NOMO-1 (cell line): ENCODE results near the gene SEC22A.

Experiments used
- DNase-seq, 2 experiments: peaks; one replicate each; lab custom pipeline; 2025; ENCODE audit not compliant: unreplicated experiment in 2 of 2; lab: John Stamatoyannopoulos, UW

SEC22A gene

DNA sequence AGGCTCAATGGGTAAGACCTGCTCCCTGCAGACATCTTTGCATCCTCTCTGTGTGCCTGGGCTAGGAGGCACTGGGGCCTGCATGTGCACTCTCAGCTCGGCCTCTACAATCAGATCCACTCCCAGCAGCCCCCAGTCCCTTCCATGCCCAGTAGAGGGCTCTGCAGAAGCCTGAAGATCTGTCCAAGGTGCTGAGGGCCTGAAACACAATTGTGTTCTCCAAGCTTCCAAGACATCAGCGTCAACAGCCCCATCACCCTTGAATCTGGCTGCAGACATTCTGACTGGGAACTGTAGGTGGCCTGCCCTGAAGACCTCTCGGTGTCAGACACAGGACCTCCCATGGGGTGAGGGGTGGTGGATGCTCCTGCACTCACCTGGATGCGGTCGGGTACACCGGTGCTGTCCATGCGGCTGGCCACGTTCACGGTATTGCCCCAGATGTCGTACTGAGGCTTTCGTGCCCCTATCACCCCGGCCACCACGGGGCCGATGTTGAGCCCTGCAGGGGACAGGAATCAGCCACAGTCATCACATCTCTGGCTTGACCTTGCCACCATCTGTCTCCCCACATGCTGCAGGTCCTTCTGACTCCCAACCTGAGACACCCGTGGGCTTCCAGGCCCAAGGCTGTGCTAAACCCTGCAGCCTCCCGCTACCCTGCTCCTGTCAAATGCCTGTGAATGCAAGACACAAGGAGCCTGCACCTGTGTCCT is 84.7 kb downstream of the SEC22A start:
- peak; percentile 13 to 50 for DNase-seq

DNA sequence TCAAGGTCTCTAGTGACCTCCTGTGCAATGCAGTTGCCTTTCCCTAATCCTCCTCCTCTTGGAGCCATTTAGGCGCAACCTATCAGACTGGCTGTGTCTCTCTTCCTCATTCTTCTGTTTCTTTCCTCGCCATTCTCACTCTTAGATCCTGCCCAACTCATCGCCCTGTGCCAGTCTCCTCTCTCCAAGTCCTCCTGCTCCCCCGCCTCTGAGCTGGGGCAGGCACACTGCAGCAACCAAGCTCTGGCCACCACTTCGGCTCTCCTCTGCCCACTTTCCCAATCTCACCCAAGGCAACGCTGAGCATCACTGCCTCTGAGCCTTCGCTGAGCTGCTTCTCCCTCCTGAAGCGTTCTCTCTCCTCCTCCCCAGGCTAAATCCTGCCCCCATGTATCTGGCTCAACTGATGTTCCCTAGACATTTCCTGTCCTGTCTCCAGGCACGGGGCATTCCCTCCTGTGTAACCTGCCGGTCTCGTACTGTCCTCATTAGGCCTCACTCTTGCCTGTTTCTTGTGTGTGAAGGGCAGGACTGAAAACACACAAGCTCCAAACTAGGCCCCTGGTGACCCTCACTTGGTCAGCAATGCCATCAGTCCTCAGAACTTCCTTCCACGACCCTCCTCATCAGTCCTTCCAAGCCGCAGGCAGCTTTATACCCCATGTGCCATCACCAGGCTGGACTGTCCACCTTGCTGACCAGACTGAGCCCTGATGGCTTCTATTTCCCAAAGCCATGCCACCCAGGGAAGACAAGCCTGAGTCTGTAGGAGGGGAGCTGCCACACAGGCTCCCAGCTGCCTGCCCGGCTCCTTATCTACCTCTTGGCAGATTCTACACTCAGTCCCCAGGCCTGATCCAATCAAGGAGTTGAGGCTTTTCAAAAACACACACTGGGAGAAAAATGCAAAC is 85.6 kb downstream of the SEC22A start:
- DNase-seq: no peak

DNA sequence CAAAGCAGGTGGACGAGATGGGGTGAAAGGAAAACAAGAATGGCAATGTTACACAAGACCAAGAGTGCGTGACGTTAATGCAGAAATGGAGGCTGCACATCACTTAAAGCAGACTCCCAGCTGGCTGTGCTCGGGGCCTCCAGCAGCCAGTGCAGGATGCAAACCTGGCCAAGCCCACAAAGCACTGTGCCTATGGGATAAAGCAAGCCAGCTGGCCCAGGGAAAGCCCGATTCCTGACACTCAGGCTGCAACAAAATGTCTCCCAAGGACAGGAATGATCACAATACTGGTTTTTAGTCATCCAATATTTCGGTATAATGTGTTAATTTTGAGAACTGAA is 86.2 kb downstream of the SEC22A start:
- no peak for DNase-seq

DNA sequence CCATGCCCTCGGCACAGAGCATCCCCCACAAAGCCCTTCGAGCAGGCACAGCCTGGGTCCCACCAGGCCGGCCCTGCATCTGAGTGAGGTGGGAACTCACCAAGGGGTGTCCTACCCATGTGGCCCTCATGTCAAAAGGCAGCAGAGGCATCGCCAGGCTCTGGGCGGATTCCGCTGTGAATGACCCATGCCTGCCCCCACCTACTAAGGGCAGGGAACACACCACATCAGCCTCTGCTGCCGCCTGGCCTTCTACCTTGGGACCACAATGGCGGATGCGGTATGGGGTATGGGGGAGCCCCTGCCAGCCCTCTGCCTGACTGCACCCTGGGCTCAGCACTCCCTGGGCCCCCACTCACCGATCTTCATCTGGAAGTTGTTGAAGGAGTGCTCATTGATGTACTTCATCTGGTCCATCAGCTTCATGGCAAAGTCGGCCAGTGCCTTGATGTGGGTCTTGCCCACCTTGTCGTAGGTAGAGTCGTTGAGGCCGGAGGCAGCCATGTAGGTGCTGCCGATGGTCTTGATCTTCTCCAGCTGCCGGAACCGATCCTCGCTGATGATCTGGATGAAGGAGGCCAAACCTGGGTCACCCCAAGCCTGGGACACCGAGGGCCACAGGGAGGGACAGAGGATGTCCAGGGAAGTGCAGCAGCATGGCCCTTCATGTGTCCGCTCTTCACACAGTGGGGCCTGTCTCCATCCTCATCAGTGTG is 87.8 kb downstream of the SEC22A start:
- no peak for DNase-seq

DNA sequence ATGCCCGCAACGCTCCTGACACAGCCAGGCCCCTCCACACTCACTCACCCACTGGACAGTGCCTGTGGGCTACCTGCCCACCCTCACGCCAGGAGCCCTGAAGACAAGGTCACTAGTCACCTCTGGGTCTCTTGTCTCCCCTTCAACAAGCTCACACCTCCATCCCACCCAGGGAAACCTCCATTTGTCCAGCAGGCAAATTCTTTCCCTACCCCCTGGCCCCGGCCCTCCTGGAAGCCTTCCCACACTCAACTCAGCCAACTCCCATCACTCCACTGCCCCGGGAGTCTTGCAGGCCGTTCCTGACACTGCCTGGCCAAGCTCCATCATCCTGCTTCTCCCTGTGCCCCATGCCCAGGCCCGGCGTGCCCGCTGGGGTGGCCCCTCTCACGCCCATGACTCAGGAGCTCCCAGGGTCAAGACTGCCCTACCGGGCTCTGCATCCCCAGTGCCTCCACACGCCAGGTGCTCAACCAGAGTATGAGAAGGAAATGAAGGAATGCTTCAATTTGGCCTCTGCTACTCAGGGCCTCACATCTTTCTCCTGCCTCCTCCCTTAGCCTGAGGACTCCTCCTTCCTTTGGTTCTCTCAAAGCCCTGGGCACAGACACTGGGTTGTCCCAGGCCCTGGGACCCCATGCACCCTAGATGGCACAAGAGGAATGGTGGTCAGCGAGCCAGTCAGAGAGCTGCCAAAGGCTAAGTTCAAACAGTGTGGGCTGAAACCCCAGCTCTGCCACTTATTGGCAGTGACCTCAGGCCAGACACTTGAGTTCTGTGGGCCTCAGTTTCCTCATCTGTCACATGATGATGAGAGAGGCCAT is 88.6 kb downstream of the SEC22A start:
- DNase-seq: no peak

DNA sequence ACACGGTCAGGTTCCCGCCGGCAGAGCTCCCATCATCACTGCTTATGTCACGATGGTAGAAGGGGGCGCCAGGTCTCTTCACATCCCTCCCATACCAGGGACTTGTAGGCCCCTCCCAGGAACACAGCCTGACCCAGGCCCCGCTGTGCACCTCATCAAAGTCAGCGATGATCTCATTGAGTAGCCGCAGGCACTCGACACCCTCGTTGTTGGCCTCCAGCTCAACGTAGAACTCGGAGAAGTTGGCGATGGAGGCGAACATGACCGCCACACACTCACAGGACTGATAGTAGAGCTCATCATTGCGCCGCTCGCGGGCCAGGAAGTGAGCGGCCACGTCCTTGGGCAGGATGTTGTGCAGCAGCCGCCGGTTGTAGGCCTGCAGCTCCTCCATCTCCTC is 89.2 kb downstream of the SEC22A start:
- DNase-seq: no peak

DNA sequence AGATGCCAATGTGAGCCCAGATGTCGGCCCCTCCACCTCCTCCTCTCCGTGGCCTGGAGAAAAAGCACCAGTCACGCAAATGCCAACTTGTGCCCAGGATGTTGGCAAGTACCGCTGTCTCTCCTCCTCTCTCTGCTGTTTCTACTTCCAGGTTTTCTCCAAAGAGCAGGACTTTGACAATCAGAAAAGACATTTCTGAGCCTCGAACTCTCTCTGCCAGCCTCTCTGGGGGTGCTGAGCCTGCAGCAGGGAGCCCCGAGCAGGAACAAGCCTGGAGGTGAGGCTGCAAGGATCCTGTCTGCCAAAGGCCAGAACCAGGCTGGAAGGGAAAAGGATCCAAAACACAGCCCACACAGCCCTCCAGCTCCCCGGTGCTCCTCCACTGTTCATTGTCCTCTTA is 89.7 kb downstream of the SEC22A start:
- no peak for DNase-seq

DNA sequence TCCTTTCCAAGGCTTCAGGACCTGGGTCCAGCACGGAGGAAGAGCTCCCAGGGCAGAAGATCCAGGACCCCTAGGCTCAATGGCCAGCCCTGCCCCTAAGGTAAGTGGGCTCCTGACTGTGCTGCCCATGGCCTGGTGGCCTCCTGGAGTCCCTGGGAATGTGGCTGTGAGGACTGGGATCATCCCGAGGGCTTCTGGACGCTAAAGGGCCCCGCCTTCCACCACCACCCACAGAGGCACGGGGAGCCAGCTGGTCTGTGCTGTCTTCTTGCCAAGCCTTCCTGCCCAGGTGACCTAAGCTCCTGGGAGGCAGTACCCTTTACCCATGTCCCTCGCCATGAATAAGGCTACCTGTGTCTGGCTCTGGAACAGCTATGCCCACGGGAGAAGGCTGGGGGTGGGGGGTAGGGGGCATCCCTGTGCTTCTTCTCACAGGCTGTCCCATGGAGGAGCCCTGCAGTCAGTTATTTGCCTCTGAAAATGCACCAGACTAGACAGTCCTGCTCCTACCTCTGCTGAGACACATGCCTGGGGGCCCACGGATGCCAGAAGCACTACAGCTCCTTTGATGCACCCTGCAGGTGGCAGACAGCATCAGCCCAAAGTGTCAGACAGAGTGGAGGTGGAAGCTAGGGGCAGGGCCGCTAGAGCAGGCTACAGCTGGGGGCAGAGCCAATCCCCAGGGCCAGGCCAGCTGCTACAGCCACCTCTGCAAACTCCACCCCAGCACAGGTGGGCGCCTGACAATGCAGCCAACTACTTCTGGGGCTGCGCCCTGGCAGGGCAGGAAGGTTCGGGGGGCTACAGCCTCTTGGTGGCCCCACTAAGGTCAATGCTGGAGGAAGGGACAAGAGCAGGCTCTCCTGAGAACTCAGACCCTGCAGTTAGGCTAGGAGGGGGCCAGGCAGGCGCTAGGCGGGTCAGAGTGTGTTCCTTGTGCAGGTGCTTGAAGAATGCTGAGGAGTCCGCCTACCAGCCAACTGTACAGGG is 90.9 kb downstream of the SEC22A start:
- DNase-seq: no peak

DNA sequence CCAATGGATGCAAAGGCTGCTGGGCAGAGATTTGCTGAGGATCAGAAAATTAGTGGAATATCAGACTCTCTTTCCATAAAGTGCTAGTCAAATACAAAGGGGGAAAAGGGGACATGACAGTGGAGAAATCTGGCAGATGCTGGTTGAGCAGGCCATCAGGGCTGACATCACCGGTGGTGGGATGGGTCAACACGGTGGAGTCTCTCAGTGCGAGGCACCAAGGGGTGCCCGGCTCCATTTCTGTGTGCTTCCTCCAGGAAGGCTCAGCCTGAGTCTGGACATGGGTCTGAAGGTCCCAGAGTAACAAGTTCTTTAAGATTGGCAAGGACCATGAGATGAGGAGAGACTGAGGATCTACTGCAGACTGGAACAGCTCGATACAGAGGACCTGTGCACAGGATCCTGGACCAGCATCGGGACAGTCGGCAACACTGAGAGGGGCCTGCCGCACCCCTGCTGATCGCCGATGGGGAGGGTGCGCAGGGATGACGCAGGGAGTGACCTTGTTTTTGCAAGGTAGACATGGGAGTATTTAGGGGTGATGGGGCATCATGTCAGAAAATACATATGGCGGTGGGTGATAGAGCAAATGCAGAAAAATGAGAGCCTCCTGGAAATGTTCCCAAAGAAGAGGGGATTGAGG is 92.7 kb downstream of the SEC22A start:
- DNase-seq: no peak

DNA sequence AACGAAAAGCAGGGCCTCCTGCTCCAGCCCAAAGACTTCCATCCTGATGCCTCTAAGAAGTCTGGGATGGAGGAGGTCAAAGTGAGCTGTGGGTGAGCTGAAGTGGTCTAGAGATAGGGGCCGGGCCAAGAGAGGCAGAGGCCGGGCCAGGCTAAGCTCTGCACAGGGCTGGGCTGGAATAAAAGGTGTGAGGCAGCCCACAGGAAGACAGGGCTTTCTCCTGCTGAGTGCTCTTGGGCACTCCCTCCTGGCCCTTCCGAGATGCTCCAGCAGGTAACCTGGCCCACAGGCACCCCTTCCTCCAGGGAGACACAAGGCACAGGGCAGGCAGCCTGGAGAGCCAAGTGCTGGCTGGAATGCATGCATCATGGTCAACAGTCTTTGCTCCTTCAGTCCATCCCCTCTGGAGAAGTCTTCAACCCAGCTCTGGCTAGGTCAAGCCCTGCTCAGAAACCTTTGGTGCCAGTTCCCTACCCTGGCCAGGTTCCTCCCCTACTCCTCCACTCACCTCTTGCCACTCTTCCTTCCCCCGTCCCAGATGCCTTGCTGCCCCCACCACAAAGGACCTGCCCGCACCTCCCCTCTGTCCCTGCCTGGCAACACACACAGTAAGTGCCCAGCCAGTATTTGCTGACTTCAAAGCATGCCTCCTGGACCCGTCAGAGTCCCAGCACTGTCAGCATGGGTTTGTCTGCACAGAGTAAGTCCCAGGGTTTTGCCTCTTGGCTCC is 93.6 kb downstream of the SEC22A start:
- DNase-seq: no peak

DNA sequence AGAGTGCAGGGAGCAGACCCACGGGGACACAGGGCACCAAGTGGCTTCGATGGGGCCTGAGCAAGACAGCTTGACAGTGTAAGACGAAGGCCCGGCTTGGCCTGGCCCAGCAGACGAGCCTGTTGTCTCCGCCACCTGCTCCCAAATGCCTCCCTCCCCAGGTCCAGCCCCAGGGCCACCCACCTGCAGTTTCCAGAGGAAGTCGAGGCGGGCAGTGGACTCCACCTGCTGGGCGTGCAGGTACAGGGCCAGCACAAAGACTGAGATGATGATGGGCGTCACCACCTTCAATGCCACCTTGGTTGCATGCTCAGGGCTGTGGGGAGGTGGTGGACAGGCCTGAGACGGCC is 94.1 kb downstream of the SEC22A start:
- no peak for DNase-seq

DNA sequence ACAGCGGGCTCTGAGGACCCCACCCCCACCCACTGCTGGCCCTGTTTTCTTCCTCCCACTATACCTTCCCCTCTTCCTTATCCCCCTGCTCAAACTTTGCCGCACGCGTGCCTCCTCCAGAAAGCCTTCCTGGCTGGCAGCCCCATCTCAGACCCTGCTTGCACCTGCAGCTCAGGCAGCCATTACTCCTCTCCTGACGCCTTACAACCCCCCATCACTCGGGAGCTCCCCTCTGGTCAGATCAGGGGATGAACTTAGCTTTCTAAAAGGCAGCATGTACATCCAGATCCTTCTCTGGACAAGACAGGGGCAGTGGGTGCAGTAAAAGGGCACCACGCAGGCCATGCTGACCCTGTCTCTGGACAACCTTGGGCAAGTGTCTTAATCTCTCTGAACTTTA is 94.5 kb downstream of the SEC22A start:
- DNase-seq: no peak

DNA sequence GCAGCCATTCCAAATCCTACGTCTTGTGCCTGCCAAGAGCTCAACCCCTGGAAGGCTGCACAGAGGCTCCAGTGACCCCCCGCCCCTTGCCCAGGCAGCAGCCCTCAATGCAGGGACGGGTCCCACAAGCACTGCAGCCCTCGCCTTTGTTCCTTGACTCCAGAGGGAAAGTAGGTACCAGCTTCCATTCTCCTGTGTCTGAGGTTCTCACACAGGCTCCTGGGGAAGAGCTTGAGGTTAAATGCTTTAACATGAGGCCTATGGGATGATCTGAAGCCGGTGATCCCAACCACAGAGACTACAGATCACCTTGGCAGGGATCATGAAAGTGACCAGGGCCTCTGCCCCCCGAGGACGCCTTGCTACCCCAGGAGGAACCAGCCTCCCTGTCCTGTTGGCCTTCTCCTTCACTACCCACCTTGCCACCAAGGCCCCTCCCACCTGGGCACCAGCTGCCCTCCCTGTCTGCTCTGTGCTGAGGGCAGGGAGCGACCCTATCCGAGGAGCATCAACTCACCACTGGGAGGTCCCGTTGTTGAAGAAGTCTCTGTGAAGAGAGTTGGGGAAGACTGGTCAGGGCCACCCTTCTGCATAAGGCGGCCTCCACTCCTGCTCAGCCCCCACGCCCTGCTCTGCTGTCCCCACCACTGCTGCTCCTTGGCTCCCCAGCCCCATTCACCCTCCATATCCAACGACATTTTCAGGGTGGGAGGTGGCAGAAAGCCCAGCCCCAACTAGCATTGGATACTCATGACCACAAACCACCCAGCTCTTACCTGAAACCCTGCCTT is 95.3 kb downstream of the SEC22A start:
- DNase-seq: no peak

DNA sequence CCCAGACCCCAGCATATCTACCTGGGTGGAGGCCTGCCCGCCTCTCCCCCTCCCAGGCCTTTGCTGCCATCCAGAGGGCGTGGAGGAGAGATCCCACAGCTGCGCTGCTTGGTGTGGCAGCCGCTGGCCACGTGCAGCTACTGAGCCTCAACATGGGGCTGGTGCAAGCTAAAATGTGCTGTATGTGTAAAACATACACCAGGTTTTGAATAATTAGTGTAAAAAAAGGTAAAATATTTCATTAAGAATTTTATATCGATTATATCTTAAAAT is 95.8 kb downstream of the SEC22A start:
- no peak for DNase-seq

DNA sequence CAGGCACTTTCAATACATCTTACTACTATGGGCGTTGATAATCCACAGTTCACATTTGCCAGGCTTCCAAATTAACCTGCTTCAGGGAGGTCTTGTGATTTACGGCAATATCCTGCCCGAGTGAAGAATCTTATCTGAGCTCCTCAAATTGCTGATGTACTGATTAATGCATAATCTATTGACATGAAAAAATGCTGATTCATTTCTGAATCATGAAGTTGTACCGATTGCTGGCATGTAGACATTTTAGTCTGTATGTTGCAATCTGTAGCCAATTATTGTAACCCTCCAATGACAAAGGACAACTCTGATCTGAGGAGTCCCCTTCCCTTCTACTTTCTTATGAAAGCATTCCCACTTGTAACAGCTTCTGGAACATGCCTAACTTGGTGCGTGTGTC is 97.2 kb downstream of the SEC22A start:
- DNase-seq: peak in 1 of 2 experiments; percentile 5

DNA sequence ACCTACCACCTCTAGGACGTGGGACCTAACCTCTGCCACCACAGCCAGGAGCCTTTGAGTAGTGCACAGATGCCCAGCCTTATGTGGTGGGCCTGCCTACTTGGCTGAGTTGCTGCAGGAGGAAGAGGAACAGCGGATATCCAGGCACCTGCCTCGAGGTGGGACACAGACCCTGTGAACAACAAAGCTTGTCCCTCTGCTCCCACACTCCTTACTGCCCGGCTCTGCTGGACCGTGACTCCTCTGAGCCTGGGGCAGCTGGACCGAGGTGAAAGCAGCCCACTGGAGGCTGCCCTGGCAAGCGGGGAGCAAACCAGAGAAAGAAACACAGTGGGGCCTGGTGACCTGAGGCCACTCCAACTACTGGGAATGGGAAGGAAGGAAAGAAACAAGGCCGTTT is 97.8 kb downstream of the SEC22A start:
- no peak for DNase-seq

DNA sequence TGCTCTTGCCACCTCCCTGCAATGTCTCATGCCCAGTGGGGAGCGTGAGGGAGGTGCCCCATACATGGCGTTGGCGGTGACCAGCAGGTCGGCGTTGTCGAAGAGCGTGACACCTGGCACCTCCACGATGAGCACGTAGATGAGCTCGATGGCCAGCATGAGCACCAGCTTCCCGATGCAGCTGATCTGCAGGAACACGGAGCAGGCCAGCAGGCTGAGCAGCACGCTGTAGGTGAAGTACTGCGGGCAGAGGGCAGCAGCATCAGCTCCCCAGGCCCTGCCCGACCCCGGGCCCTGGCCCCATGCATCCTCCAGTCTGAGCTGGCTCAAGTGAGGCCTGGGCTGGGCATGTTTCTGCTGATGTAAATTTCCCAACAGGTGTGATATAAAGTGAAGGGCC is 98.3 kb downstream of the SEC22A start:
- no peak for DNase-seq

DNA sequence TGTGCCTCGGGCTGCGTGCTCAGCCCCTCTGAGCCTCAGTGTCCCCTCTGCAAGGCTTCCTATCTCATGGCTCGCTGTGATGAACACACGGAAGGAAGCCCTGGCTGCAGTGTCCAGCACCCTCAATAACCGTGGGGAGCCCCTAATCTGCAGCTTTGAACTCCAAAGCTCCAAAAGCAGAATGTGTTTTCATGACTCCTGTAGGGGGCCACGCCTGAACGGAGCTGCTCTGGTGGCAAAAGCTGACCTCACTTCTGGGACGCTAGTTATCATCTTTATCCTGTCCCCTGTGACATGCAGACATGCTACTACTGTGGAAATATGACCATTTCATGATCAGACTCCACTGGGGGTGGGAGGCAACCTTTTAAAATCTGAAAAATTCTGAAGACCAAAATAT is 98.8 kb downstream of the SEC22A start:
- DNase-seq: no peak
